ENCODE results near the gene SRRT.
"Not testable (repeated sequence)": the region's sequence is repeated elsewhere in the genome, so short reads cannot be mapped to it uniquely, and the experiment has no call there.

SRRT gene

DNA sequence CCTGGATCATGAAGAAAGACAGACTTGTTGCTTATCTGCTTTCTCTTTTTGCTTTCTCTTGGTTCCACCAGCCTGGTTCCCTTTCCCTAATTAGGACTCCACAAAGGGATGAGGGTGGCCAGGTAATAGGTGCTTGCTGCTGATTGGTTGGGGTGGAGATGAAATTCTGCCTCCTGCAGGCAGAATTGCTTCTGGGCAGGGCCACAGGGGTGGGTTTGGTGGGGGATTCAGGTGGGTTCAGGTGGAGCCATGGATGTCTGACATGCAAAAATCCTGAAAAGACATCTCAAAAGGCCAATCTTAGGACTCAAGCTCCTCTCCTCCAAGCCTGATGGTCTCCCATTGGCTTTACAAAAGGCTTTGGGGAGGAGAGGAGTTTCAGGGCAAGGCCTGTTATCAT, 46.1 kb downstream of the SRRT start:
- no peak for DNase-seq (ENCODE audit: low read depth in 1 of 2, low spot score in 1 of 2)
- TF ChIP-seq, protein P1, sequence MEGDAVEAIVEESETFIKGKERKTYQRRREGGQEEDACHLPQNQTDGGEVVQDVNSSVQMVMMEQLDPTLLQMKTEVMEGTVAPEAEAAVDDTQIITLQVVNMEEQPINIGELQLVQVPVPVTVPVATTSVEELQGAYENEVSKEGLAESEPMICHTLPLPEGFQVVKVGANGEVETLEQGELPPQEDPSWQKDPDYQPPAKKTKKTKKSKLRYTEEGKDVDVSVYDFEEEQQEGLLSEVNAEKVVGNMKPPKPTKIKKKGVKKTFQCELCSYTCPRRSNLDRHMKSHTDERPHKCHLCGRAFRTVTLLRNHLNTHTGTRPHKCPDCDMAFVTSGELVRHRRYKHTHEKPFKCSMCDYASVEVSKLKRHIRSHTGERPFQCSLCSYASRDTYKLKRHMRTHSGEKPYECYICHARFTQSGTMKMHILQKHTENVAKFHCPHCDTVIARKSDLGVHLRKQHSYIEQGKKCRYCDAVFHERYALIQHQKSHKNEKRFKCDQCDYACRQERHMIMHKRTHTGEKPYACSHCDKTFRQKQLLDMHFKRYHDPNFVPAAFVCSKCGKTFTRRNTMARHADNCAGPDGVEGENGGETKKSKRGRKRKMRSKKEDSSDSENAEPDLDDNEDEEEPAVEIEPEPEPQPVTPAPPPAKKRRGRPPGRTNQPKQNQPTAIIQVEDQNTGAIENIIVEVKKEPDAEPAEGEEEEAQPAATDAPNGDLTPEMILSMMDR (IDR thresholded peaks at IDR 0.05; ENCODE audit: insufficient read depth, low read length) = no peak
- no peak for TF ChIP-seq GABPA (IDR thresholded peaks at IDR 0.05; ENCODE audit: low read depth)
- TF ChIP-seq, protein P2, sequence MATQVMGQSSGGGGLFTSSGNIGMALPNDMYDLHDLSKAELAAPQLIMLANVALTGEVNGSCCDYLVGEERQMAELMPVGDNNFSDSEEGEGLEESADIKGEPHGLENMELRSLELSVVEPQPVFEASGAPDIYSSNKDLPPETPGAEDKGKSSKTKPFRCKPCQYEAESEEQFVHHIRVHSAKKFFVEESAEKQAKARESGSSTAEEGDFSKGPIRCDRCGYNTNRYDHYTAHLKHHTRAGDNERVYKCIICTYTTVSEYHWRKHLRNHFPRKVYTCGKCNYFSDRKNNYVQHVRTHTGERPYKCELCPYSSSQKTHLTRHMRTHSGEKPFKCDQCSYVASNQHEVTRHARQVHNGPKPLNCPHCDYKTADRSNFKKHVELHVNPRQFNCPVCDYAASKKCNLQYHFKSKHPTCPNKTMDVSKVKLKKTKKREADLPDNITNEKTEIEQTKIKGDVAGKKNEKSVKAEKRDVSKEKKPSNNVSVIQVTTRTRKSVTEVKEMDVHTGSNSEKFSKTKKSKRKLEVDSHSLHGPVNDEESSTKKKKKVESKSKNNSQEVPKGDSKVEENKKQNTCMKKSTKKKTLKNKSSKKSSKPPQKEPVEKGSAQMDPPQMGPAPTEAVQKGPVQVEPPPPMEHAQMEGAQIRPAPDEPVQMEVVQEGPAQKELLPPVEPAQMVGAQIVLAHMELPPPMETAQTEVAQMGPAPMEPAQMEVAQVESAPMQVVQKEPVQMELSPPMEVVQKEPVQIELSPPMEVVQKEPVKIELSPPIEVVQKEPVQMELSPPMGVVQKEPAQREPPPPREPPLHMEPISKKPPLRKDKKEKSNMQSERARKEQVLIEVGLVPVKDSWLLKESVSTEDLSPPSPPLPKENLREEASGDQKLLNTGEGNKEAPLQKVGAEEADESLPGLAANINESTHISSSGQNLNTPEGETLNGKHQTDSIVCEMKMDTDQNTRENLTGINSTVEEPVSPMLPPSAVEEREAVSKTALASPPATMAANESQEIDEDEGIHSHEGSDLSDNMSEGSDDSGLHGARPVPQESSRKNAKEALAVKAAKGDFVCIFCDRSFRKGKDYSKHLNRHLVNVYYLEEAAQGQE (IDR thresholded peaks at IDR 0.05; ENCODE audit: insufficient replicate concordance, low read depth) = no peak
- TF ChIP-seq SPI1 (IDR thresholded peaks at IDR 0.05; ENCODE audit: borderline replicate concordance, low read depth) = no peak
- no peak overlapping the region for H3K4me3 ChIP-seq (replicated peaks; ENCODE audit: insufficient read depth, low read length)
- no peaks in the 10 kb centered on the region for H3K27me3 ChIP-seq (ENCODE audit: insufficient read depth, poor library complexity, severe bottlenecking)
- H3K27ac ChIP-seq (replicated peaks) = no peak overlapping the region

DNA sequence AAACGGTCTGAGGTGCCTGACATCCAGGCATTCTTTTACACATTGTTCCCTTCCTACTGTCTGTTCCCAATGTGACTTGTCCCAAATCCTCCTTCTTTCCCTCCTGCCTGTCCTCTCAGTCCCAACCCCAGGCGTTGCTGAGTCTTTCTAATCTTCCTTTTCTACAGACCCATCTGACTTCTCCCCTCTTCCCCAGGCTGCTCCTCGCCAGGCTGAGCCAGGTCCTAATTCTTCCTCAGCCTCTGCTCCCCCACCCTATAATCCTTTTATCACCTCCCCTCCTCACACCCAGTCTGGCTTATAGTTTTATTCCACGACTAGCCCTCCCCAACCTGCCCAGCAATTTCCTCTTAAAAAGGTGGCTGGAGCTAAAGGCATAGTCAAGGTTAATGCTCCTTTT, 48.7 kb downstream of the SRRT start:
- not testable (repeated sequence) for H3K4me3 ChIP-seq (replicated peaks; ENCODE audit: insufficient read depth, low read length); H3K27me3 ChIP-seq (ENCODE audit: insufficient read depth, poor library complexity, severe bottlenecking); H3K27ac ChIP-seq (replicated peaks); DNase-seq (ENCODE audit: low read depth in 1 of 2, low spot score in 1 of 2)

DNA sequence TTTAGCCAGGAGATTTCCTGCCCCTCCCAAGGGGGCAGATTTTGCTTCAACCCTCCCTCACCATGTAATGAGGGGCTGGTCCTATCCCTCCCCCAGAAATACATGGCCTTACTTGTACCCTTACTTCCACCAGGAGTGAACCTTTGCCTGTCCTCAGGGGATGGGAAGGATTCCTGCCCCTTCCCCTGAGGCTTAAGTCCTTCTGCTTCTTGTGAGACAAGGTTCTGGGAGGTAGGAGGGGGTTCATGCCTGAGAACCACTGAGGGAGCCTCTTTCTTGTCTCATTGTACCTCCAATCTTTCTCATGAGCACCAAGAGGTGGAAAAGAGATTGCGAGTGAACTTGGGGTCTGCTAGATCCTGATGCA, 54.9 kb downstream of the SRRT start:
- TF ChIP-seq, protein P1 (IDR thresholded peaks at IDR 0.05; ENCODE audit: insufficient read depth, low read length) = no peak
- TF ChIP-seq GABPA (IDR thresholded peaks at IDR 0.05; ENCODE audit: low read depth) (no peak), POLR2AphosphoS5 (IDR thresholded peaks at IDR 0.05; ENCODE audit: low read depth) (no peak), SPI1 (IDR thresholded peaks at IDR 0.05; ENCODE audit: borderline replicate concordance, low read depth) (no peak)
- TF ChIP-seq, protein P2 (IDR thresholded peaks at IDR 0.05; ENCODE audit: insufficient replicate concordance, low read depth) = no peak
- no peak for DNase-seq (ENCODE audit: low read depth in 1 of 2, low spot score in 1 of 2)
- Histone ChIP-seq H3K27ac (replicated peaks) (no peak overlapping the region), H3K27me3 (ENCODE audit: insufficient read depth, poor library complexity, severe bottlenecking) (no peaks in the 10 kb centered on the region), H3K4me3 (replicated peaks; ENCODE audit: insufficient read depth, low read length) (no peak overlapping the region)

DNA sequence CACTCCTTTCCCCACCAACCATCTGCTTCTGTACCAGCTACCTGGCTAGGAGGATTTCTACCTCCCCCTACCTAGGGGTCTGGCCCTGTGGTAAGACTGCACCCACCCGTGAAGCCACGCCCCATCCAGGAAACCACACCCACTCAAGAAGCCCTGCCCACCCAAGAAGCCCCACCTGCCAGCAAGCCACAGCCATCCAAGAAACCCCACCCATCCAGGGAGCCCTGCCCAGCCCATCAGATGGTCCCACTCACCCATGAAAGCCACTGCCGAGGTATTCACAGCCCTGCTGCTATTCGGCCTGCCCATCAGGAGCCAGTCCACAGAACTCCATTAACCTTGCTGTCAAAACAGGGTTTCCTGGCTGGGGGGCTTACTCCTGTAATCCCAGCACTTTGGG, 58.8 kb downstream of the SRRT start:
- no peak for TF ChIP-seq GABPA (IDR thresholded peaks at IDR 0.05; ENCODE audit: low read depth)
- TF ChIP-seq, protein P1 (IDR thresholded peaks at IDR 0.05; ENCODE audit: insufficient read depth, low read length) = no peak
- DNase-seq (ENCODE audit: low read depth in 1 of 2, low spot score in 1 of 2) = no peak
- H3K27ac ChIP-seq (replicated peaks) = no peak overlapping the region
- H3K27me3 ChIP-seq (ENCODE audit: insufficient read depth, poor library complexity, severe bottlenecking) = no peaks in the 10 kb centered on the region
- no peak overlapping the region for H3K4me3 ChIP-seq (replicated peaks; ENCODE audit: insufficient read depth, low read length)

DNA sequence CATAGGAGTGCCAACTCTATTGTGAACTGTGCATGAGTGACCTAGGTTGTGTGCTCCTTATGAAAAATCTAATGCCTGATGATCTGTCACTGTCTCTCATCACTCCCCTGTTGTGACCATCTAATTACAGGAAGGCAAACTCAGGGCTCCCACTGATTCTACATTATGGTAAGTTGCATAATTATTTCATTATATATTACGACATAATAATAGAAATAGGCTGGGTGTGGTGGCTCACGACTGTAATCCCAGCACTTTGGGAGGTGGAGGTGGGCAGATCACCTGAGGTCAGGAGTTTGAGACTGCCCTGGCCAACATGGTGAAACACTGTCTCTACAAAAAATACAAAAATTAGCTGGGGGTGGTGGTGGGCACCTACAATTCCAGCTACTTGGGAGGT, 60.5 kb downstream of the SRRT start:
- not testable (repeated sequence) for H3K4me3 ChIP-seq (replicated peaks; ENCODE audit: insufficient read depth, low read length); DNase-seq (ENCODE audit: low read depth in 1 of 2, low spot score in 1 of 2); H3K27ac ChIP-seq (replicated peaks); H3K27me3 ChIP-seq (ENCODE audit: insufficient read depth, poor library complexity, severe bottlenecking)

DNA sequence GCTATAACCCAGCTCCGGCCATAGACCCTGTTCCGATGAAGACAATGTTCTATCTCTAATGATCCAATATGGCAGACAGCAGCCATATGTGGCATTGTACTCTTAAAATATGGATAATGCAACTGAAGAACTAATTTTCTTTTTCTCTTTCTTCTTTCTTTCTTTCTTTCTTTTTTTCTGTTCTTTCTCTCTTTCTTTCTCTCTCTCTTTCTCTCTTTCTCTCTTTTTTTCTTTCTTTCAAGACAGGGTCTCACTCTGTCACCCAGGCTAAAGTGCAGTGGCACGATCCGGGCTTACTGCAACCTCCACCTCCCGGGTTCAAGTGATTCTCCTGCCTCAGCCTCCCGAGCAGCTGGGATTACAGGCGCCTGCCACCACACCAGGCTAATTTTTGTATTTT, 61.3 kb downstream of the SRRT start:
- not testable (repeated sequence) for H3K27ac ChIP-seq (replicated peaks); DNase-seq (ENCODE audit: low read depth in 1 of 2, low spot score in 1 of 2); H3K27me3 ChIP-seq (ENCODE audit: insufficient read depth, poor library complexity, severe bottlenecking); H3K4me3 ChIP-seq (replicated peaks; ENCODE audit: insufficient read depth, low read length)
